ENCODE results near the gene VPS18. TPM values are rescaled to one million over a fixed set of nuclear protein-coding genes. Genes with fewer than 3 reads are reported as not detected.

VPS18 gene
- total RNA-seq, 1 experiment from 2014 or later: 14.3 TPM

DNA sequence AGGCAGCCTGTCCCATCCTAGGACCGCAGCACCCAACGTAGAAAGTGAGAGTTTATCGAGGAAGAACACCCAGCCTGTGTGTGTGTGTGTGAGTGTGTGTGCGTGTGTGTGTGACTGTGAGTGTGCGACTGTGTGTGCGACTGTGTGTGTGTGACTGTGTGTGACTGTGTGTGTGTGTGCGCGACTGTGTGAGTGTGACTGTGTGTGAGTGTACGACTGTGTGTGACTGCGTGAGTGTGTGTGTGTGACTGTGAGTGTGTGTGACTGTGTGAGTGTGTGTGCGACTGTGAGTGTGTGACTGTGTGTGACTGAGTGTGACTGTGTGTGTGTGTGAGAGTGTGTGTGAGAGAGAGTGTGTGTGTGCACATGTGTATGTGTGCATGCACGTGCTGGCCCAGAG is 19.8 kb downstream of the VPS18 start:
- no TSS peak for BruUV-seq (replicated peaks)
- Mint-ChIP-seq H3K9me3 (ENCODE audit: low read depth, unreplicated experiment) (no peaks in the 10 kb centered on the region), H3K27me3 (ENCODE audit: unreplicated experiment) (no peaks in the 10 kb centered on the region), H3K4me1 (ENCODE audit: low read depth, unreplicated experiment) (no peaks in the 10 kb centered on the region), H3K4me3 (ENCODE audit: low read depth, unreplicated experiment) (no peak overlapping the region), H3K36me3 (ENCODE audit: insufficient read depth, unreplicated experiment) (peaks cover 8% of the 10 kb centered on the region), H3K27ac (ENCODE audit: unreplicated experiment) (no peak overlapping the region)
- DNase-seq: no peak
- TF ChIP-seq, protein P1, sequence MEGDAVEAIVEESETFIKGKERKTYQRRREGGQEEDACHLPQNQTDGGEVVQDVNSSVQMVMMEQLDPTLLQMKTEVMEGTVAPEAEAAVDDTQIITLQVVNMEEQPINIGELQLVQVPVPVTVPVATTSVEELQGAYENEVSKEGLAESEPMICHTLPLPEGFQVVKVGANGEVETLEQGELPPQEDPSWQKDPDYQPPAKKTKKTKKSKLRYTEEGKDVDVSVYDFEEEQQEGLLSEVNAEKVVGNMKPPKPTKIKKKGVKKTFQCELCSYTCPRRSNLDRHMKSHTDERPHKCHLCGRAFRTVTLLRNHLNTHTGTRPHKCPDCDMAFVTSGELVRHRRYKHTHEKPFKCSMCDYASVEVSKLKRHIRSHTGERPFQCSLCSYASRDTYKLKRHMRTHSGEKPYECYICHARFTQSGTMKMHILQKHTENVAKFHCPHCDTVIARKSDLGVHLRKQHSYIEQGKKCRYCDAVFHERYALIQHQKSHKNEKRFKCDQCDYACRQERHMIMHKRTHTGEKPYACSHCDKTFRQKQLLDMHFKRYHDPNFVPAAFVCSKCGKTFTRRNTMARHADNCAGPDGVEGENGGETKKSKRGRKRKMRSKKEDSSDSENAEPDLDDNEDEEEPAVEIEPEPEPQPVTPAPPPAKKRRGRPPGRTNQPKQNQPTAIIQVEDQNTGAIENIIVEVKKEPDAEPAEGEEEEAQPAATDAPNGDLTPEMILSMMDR (IDR thresholded peaks at IDR 0.05; ENCODE audit: unreplicated experiment): no peak
- CTCF ChIA-PET: no interaction called here
- intact Hi-C loops (cut with micrococcal nuclease; ENCODE audit: unreplicated experiment): no loop called here

DNA sequence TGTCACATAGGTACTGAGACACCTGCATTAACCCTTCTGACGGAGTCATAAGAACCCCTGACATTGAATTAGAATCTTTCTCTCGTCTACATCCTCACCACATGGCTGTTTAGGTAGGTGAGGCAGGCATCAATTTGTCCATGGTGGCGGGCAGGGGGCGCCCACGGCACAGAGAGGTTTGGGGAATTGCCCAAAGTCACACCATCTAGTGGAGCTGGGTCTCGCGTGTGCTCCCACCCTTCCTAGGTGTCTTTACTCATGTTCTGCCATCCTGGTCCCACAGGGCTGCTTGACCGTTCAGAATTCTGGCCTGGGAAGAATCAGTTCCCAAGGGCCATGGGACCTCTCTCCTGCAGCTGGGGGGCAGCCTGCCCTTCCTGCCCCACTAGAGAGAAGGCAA is 20.2 kb downstream of the VPS18 start:
- DNase-seq: no peak

DNA sequence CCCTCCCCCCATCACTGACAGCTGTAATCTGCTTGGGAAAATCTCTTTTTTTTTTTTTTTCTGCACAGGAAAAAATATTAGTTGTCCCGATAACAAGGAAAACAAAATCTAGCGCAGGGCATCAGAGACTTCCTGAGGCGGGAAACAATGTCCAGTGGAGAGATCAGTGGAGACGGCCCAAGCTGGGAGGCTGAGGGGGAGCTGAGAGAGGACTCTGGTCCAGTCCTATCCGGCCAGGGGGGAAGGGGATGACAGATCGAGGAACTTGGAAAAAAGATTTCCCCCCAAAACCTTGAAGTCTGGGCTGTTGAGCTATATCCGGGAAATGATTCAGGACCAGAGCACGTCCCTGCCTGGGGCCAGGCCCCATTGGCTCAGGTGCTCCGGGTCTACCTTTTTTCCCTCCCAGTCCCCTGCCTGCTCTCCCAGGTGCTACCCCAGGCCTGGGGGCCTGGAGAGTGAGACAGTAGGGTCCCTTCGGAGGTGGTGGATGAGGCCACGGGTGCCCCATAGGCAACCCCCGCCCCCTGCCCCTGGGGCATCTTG is 20.9 kb downstream of the VPS18 start:
- H3K9me3 Mint-ChIP-seq (ENCODE audit: low read depth, unreplicated experiment): no peaks in the 10 kb centered on the region
- H3K4me1 Mint-ChIP-seq (ENCODE audit: low read depth, unreplicated experiment): no peaks in the 10 kb centered on the region
- CTCF ChIA-PET: interaction anchor here (0.7 kb wide), 1 partner anchor 9 kb away, joined by 3 read pairs; no protein-coding TSS in a partner anchor

More for the DNA sequence above, 20.2 kb downstream of the VPS18 start:
- intact Hi-C loops (cut with micrococcal nuclease; ENCODE audit: unreplicated experiment): no loop called here
- Mint-ChIP-seq H3K27me3 (ENCODE audit: unreplicated experiment) (no peaks in the 10 kb centered on the region), H3K27ac (ENCODE audit: unreplicated experiment) (no peak overlapping the region), H3K4me1 (ENCODE audit: low read depth, unreplicated experiment) (no peaks in the 10 kb centered on the region), H3K9me3 (ENCODE audit: low read depth, unreplicated experiment) (no peaks in the 10 kb centered on the region), H3K4me3 (ENCODE audit: low read depth, unreplicated experiment) (no peak overlapping the region), H3K36me3 (ENCODE audit: insufficient read depth, unreplicated experiment) (peaks cover 8% of the 10 kb centered on the region)
- CTCF ChIA-PET: no interaction called here
- BruUV-seq (replicated peaks): no TSS peak
- TF ChIP-seq, protein P1 (IDR thresholded peaks at IDR 0.05; ENCODE audit: unreplicated experiment): no peak

DNA sequence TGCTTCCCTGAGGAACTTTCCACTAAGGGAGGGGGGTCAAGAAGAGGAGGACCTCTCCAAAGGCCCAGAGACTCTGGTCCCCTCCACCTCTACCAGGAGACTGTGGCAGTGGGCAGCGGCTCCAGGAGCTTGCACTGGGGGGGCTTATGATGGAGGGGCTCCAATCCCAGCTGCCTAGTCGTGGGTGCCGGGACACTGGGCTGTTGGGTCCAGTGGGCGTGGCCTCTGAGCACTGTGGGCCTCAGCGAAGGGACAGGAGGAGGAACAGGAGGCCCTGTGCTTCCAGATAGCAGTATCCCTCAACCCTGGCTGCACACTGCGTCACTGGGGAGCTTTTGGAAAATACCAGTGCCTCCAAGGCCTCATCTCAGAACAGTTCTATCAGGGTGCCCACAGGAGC is 21.4 kb downstream of the VPS18 start:
- Mint-ChIP-seq H3K27me3 (ENCODE audit: unreplicated experiment) (no peaks in the 10 kb centered on the region), H3K36me3 (ENCODE audit: insufficient read depth, unreplicated experiment) (no peaks in the 10 kb centered on the region), H3K9me3 (ENCODE audit: low read depth, unreplicated experiment) (no peaks in the 10 kb centered on the region), H3K27ac (ENCODE audit: unreplicated experiment) (no peak overlapping the region), H3K4me1 (ENCODE audit: low read depth, unreplicated experiment) (no peaks in the 10 kb centered on the region), H3K4me3 (ENCODE audit: low read depth, unreplicated experiment) (no peak overlapping the region)
- CTCF ChIA-PET: no interaction called here
- intact Hi-C loops (cut with micrococcal nuclease; ENCODE audit: unreplicated experiment): no loop called here
- no TSS peak for BruUV-seq (replicated peaks)
- TF ChIP-seq, protein P1 (IDR thresholded peaks at IDR 0.05; ENCODE audit: unreplicated experiment): no peak
- no peak for DNase-seq

More for the DNA sequence above, 20.9 kb downstream of the VPS18 start:
- Mint-ChIP-seq H3K27ac (ENCODE audit: unreplicated experiment) (no peak overlapping the region), H3K4me3 (ENCODE audit: low read depth, unreplicated experiment) (no peak overlapping the region), H3K27me3 (ENCODE audit: unreplicated experiment) (no peaks in the 10 kb centered on the region), H3K36me3 (ENCODE audit: insufficient read depth, unreplicated experiment) (peaks cover 3% of the 10 kb centered on the region)
- no peak for DNase-seq
- BruUV-seq (replicated peaks): no TSS peak
- intact Hi-C loops (cut with micrococcal nuclease; ENCODE audit: unreplicated experiment): no loop called here
- TF ChIP-seq, protein P1 (IDR thresholded peaks at IDR 0.05; ENCODE audit: unreplicated experiment): no peak

Data from Calu3 (cell line).